PC-3 (cell line): ENCODE results near the gene DNAH9. TPM values are rescaled to one million over a fixed set of nuclear protein-coding genes. Genes with fewer than 3 reads are reported as not detected.
A peak's percentile ranks its signal among the peaks of the same experiment; 100 is the strongest.

ENCODE experiments used
- ATAC-seq: fragments of 200-7000 bp; cut with Tn5 transposase; 2 replicates; pipeline ENCODE4 v1.9.1; 2020; ENCODE audit warnings: mild to moderate bottlenecking, moderate library complexity
- BruUV-seq: library from RNA; stranded (reverse); fragments of 400-500 nt; replicated peaks from 2 replicates; lab custom pipeline; 2021; lab: Mats Ljungman, UMichigan
- CTCF ChIA-PET: fragments of 300-600 bp; sonication (Branson Sonifier 250); formaldehyde crosslinking; loops from one replicate; lab custom pipeline; 2022; ENCODE audit warnings: antibody characterized with exemption; lab: Charles Lee
- POLR2A ChIA-PET: fragments of 300-600 bp; sonication (Branson Sonifier 250); formaldehyde crosslinking; loops from one replicate; lab custom pipeline; 2022; ENCODE audit warnings: antibody characterized with exemption; ENCODE audit not compliant: unreplicated experiment; lab: Charles Lee
- DNase-seq: peaks from one replicate; pipeline ENCODE4 v3.0.0-alpha.2; 2015
- H2AFZ ChIP-seq: fragments of 300-600 bp; sonication (generic); 2 replicates; pipeline ENCODE4 v1.6.0; 2016; ENCODE audit warnings: antibody characterized with exemption, low read length
- H3F3A ChIP-seq: fragments of 300-600 bp; sonication (generic); one replicate; pipeline ENCODE4 v1.6.0; 2017; ENCODE audit warnings: antibody characterized with exemption, low read length, control low read depth, mild to moderate bottlenecking; ENCODE audit not compliant: unreplicated experiment
- H3K27ac ChIP-seq: fragments of 300-600 bp; sonication (generic); 2 replicates; pipeline ENCODE4 v1.5.1; 2016; ENCODE audit warnings: mild to moderate bottlenecking, low read length
- H3K27me3 ChIP-seq: fragments of 300-600 bp; sonication (generic); 2 replicates; pipeline ENCODE4 v1.6.1; 2016; ENCODE audit warnings: low read length, mixed read lengths
- H3K36me3 ChIP-seq: fragments of 300-600 bp; sonication (generic); 2 replicates; pipeline ENCODE4 v1.6.1; 2016; ENCODE audit warnings: low read depth, mixed run types, low read length, mixed read lengths
- H3K4me1 ChIP-seq: fragments of 300-600 bp; sonication (generic); 2 replicates; pipeline ENCODE4 v1.5.1; 2016; ENCODE audit warnings: low read length; ENCODE audit not compliant: insufficient read depth
- H3K4me2 ChIP-seq: fragments of 300-600 bp; sonication (generic); 2 replicates; pipeline ENCODE4 v1.6.0; 2016; ENCODE audit warnings: low read length
- H3K4me3 ChIP-seq: fragments of 300-600 bp; sonication (generic); 2 replicates; pipeline ENCODE4 v1.5.1; 2016; ENCODE audit warnings: mild to moderate bottlenecking, low read length, mixed read lengths
- H3K79me2 ChIP-seq: fragments of 300-600 bp; sonication (generic); 2 replicates; pipeline ENCODE4 v1.6.1; 2017; ENCODE audit warnings: low read length, mixed read lengths
- H3K9ac ChIP-seq: fragments of 300-600 bp; sonication (generic); 2 replicates; pipeline ENCODE4 v1.6.0; 2016; ENCODE audit warnings: mild to moderate bottlenecking, low read length
- H3K9me2 ChIP-seq: fragments of 300-600 bp; sonication (generic); replicated peaks from 2 replicates; pipeline ENCODE4 v1.6.1; 2016; ENCODE audit warnings: mixed run types, low read length, mixed read lengths
- H3K9me3 ChIP-seq: fragments of 300-600 bp; sonication (generic); 2 replicates; pipeline ENCODE4 v1.6.1; 2016; ENCODE audit warnings: low read length, mixed read lengths
- H4K20me1 ChIP-seq: fragments of 300-600 bp; sonication (generic); 2 replicates; pipeline ENCODE4 v1.6.1; 2016; ENCODE audit warnings: low read length, mixed read lengths
- EZH2 ChIP-seq: fragments of 300-600 bp; sonication (generic); IDR thresholded peaks from one replicate; pipeline ENCODE4 v1.6.1; 2017; ENCODE audit warnings: antibody characterized with exemption, mild to moderate bottlenecking, low read length; ENCODE audit not compliant: unreplicated experiment
- EZH2phosphoT487 ChIP-seq: fragments of 300-600 bp; sonication (generic); IDR thresholded peaks from 2 replicates; pipeline ENCODE4 v1.6.1; 2018; ENCODE audit warnings: mild to moderate bottlenecking, antibody characterized with exemption, low read length, borderline replicate concordance
- intact Hi-C: fragments of 100-400 bp; cut with micrococcal nuclease; formaldehyde crosslinking; loops from 2 replicates; pipeline ENCODE4 v1.9.0; 2023
- total RNA-seq: library from RNA; depleted of rRNA; stranded (reverse); fragments of >200 nt; gene quantifications from 2 replicates; pipeline ENCODE4 v1.2.3, GENCODE V29; 2014
- TF ChIP-seq, protein P1 (sequence below): fragments of 300-600 bp; sonication (generic); conservative IDR thresholded peaks from 2 replicates; pipeline ENCODE4 v1.5.1; 2017; ENCODE audit warnings: antibody characterized with exemption, low read depth, mild to moderate bottlenecking, low read length

Gene DNAH9
- total RNA-seq, 1 experiment from 2014 or later: 0.11 TPM

- intact Hi-C loops: no loop called here
- TF ChIP-seq EZH2phosphoT487 (no peak), EZH2 (no peak)
- TF ChIP-seq, protein P1, sequence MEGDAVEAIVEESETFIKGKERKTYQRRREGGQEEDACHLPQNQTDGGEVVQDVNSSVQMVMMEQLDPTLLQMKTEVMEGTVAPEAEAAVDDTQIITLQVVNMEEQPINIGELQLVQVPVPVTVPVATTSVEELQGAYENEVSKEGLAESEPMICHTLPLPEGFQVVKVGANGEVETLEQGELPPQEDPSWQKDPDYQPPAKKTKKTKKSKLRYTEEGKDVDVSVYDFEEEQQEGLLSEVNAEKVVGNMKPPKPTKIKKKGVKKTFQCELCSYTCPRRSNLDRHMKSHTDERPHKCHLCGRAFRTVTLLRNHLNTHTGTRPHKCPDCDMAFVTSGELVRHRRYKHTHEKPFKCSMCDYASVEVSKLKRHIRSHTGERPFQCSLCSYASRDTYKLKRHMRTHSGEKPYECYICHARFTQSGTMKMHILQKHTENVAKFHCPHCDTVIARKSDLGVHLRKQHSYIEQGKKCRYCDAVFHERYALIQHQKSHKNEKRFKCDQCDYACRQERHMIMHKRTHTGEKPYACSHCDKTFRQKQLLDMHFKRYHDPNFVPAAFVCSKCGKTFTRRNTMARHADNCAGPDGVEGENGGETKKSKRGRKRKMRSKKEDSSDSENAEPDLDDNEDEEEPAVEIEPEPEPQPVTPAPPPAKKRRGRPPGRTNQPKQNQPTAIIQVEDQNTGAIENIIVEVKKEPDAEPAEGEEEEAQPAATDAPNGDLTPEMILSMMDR: no peak
- no peaks in the 10 kb centered on the region for H3F3A ChIP-seq
- no peaks in the 10 kb centered on the region for H4K20me1 ChIP-seq
- no TSS peak for BruUV-seq
- no peaks in the 10 kb centered on the region for H3K9me2 ChIP-seq
- DNase-seq (peak; percentile 43), ATAC-seq (no peak)
- ChIA-PET CTCF (no interaction called here), POLR2A (no interaction called here)
- no peaks in the 10 kb centered on the region for H3K36me3 ChIP-seq
- no peaks in the 10 kb centered on the region for H3K27me3 ChIP-seq
- no peaks in the 10 kb centered on the region for H3K9me3 ChIP-seq
- H3K4me2 ChIP-seq: no peak overlapping the region
- no peak overlapping the region for H2AFZ ChIP-seq
- H3K9ac ChIP-seq: no peak overlapping the region
- H3K4me1 ChIP-seq: no peaks in the 10 kb centered on the region
- no peak overlapping the region for H3K4me3 ChIP-seq
- no peaks in the 10 kb centered on the region for H3K79me2 ChIP-seq
- H3K27ac ChIP-seq: no peak overlapping the region
Measured at GRCh38 chr17:11618861-11619566, 20.7 kb downstream of the DNAH9 start.

DNA sequence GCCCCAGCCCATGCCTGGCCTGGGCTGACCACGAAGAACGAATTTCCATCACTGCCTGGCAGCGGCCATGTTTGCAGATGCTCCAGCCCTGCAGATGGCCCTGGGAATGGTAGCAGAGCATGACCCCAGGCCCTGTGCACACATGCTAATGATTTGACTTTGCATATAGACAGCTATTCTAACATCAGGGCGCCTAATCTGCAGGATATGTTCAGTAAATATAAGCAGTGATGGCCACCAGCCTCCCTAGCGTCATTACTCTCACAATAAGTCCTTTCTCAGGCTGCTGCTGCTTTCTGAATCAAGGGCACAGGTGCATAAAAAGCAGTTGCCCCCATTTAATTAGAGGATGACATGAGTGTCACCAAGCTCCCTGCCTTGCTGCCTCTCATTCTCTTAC, 24.2 kb downstream of the DNAH9 start:
- intact Hi-C loops: no loop called here
- Histone ChIP-seq H3K9ac (no peak overlapping the region), H3K9me2 (no peaks in the 10 kb centered on the region), H3K79me2 (no peaks in the 10 kb centered on the region), H3K27me3 (0 out of 2 replicates have a peak, but pooled peaks cover 5% of the 10 kb centered on the region), H3K36me3 (no peaks in the 10 kb centered on the region), H3K27ac (no peak overlapping the region), H4K20me1 (no peaks in the 10 kb centered on the region), H3K4me2 (no peak overlapping the region), H2AFZ (no peak overlapping the region), H3F3A (no peaks in the 10 kb centered on the region), H3K4me1 (no peaks in the 10 kb centered on the region), H3K4me3 (no peak overlapping the region), H3K9me3 (no peaks in the 10 kb centered on the region)
- DNase-seq (no peak), ATAC-seq (no peak)
- ChIA-PET CTCF (no interaction called here), POLR2A (no interaction called here)
- TF ChIP-seq EZH2: no peak
- TF ChIP-seq, protein P1: no peak
- TF ChIP-seq EZH2phosphoT487: no peak
- BruUV-seq: no TSS peak

DNA sequence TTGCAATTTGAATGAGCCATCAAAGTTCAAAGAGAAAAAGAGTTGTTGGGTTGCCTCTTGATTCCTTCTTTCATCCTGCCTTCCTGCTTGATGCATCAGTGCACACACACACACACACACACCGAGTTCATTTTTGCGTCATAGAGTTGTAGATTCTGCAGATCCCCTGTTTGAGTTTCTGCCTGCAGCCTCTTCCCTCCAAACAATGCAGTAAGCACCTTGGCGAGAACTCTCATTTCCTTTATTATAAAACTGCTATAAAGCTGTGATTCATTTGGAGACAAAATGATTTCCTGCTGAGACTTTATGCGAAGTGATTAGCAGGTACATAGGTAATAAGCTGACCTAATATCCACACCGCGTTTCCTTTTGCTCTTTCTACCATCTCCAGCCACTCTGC, 26.7 kb downstream of the DNAH9 start:
- CTCF ChIA-PET: no interaction called here
- Histone ChIP-seq H3K36me3 (no peaks in the 10 kb centered on the region), H4K20me1 (no peaks in the 10 kb centered on the region), H3K4me2 (no peak overlapping the region), H3K27me3 (0 out of 2 replicates have a peak, but pooled peaks cover 5% of the 10 kb centered on the region), H3K4me3 (no peak overlapping the region), H3K27ac (no peak overlapping the region), H3F3A (no peaks in the 10 kb centered on the region), H3K9me3 (no peaks in the 10 kb centered on the region), H3K9me2 (no peaks in the 10 kb centered on the region), H3K4me1 (no peaks in the 10 kb centered on the region), H2AFZ (no peak overlapping the region), H3K79me2 (no peaks in the 10 kb centered on the region), H3K9ac (no peak overlapping the region)
- intact Hi-C loops: no loop called here
- TF ChIP-seq, protein P1: no peak
- TF ChIP-seq EZH2 (no peak), EZH2phosphoT487 (no peak)
- no peak for DNase-seq
- no peak for ATAC-seq
- BruUV-seq: no TSS peak
- POLR2A ChIA-PET: no interaction called here
